ENCODE results near the gene TPRA1. TPM values are rescaled to one million over a fixed set of nuclear protein-coding genes. Genes with fewer than 3 reads are reported as not detected.

The TPRA1 gene
- total RNA-seq, 1 experiment from 2014 or later: 20.0 TPM

GRCh38 chr3:127552038-127552437 lies 38.5 kb downstream of the TPRA1 start:
- no peak overlapping the region for H3K4me2 ChIP-seq (ENCODE audit: insufficient read depth, insufficient read length, low read length)
- H2BK5ac ChIP-seq (ENCODE audit: insufficient read length, low read length): no peak overlapping the region
- no peak overlapping the region for H2AFZ ChIP-seq (ENCODE audit: low read length)
- no peaks in the 10 kb centered on the region for H3K27me3 ChIP-seq (ENCODE audit: insufficient read depth, low read length)
- no peak overlapping the region for H3K27ac Mint-ChIP-seq
- H3K4me1 ChIP-seq (ENCODE audit: insufficient read depth, low read length): no peaks in the 10 kb centered on the region
- no peak overlapping the region for H4K8ac ChIP-seq (replicated peaks; ENCODE audit: insufficient read length, low read depth, low read length)
- no peak overlapping the region for H3K18ac ChIP-seq (ENCODE audit: insufficient read length, low read depth, low read length)
- no peaks in the 10 kb centered on the region for H3K9me3 ChIP-seq (ENCODE audit: control insufficient read depth, low read depth, low read length)
- TF ChIP-seq, protein P1, sequence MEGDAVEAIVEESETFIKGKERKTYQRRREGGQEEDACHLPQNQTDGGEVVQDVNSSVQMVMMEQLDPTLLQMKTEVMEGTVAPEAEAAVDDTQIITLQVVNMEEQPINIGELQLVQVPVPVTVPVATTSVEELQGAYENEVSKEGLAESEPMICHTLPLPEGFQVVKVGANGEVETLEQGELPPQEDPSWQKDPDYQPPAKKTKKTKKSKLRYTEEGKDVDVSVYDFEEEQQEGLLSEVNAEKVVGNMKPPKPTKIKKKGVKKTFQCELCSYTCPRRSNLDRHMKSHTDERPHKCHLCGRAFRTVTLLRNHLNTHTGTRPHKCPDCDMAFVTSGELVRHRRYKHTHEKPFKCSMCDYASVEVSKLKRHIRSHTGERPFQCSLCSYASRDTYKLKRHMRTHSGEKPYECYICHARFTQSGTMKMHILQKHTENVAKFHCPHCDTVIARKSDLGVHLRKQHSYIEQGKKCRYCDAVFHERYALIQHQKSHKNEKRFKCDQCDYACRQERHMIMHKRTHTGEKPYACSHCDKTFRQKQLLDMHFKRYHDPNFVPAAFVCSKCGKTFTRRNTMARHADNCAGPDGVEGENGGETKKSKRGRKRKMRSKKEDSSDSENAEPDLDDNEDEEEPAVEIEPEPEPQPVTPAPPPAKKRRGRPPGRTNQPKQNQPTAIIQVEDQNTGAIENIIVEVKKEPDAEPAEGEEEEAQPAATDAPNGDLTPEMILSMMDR (conservative IDR thresholded peaks at IDR 0.05): no peak
- H3K23me2 ChIP-seq (ENCODE audit: insufficient read length, low read depth, low read length, poor library complexity, severe bottlenecking): peaks cover 3% of the 10 kb centered on the region
- no peaks in the 10 kb centered on the region; a peak in 1 of 5 replicates for H3K9me3 Mint-ChIP-seq
- H3K9ac ChIP-seq (ENCODE audit: extremely low read depth, insufficient read length, low read length): no peak overlapping the region
- no peaks in the 10 kb centered on the region for H3K79me2 ChIP-seq (ENCODE audit: insufficient read depth, low read length)
- H2BK120ac ChIP-seq (ENCODE audit: low read depth, low read length, poor library complexity, severe bottlenecking): no peak overlapping the region
- H3K14ac ChIP-seq (ENCODE audit: insufficient read depth, low read length): no peak overlapping the region
- no peak overlapping the region for H3T11ph ChIP-seq (ENCODE audit: low read length)
- no peak overlapping the region for H2AK5ac ChIP-seq (ENCODE audit: insufficient read length, low read length)
- H3K27me3 Mint-ChIP-seq (ENCODE audit: low read depth): peaks cover 19% of the 10 kb centered on the region
- H3K23ac ChIP-seq (ENCODE audit: insufficient read length, low read depth, low read length): no peak overlapping the region
- no peak overlapping the region for H3K27ac ChIP-seq (ENCODE audit: insufficient read length, low read depth, low read length)
- no peak overlapping the region for H2BK12ac ChIP-seq (ENCODE audit: insufficient read length, low read depth, low read length)
- no peaks in the 10 kb centered on the region for H3K79me1 ChIP-seq (ENCODE audit: insufficient read depth, low read depth, low read length, poor library complexity, severe bottlenecking)
- no peak overlapping the region for H3K56ac ChIP-seq (ENCODE audit: insufficient read length, low read depth, low read length)
- H3K4me1 Mint-ChIP-seq: peaks cover 5 to 22% of the 10 kb centered on the region in 2 experiments
- DNase-seq: no peak
- H4K91ac ChIP-seq (ENCODE audit: insufficient read length, low read depth, low read length): no peak overlapping the region
- H2BK15ac ChIP-seq (ENCODE audit: low read depth, low read length): no peak overlapping the region
- no peak overlapping the region for H3K4ac ChIP-seq (ENCODE audit: low read depth, low read length)
- no peak overlapping the region for H3K4me3 Mint-ChIP-seq
- no peaks in the 10 kb centered on the region for H4K20me1 ChIP-seq (ENCODE audit: control insufficient read depth, insufficient read depth, insufficient read length)
- no peak overlapping the region for H2BK20ac ChIP-seq (ENCODE audit: low read depth, low read length, poor library complexity, severe bottlenecking)
- no peak overlapping the region for H4K5ac ChIP-seq (ENCODE audit: insufficient read length, low read depth, low read length)
- no peaks in the 10 kb centered on the region for H3K36me3 Mint-ChIP-seq (ENCODE audit: insufficient read depth in 1 of 3, low read depth in 3 of 3)
- no CpG with 5 or more reads among the region's 1 CpG for WGBS (ENCODE audit: extremely low coverage, insufficient read length, low lambda C conversion rate)

Measured in H9 (cell line).